Gastrocnemius medialis (tissue), 4 donors: ENCODE data around the gene MAPK6. TPM values are rescaled to one million over a fixed set of nuclear protein-coding genes. Genes with fewer than 3 reads are reported as not detected.

Experiments used
- ATAC-seq, 2 donors: fragments of 150-250 bp; one replicate each; pipeline ENCODE4 v1.9.1; 2016
- DNase-seq, 2 donors: peaks; one replicate each; pipeline ENCODE4 v3.0.0-alpha.2; 2019
- H3K27ac ChIP-seq, 4 donors: fragments of 200-600 bp; sonication (generic); 1 replicate in 1 of 4; 2 replicates in 3 of 4; pipeline ENCODE4 v1.5.1; 2016 to 2018; ENCODE audit warnings: mild to moderate bottlenecking in 2 of 4, moderate library complexity in 1 of 4
- H3K27me3 ChIP-seq, 3 donors: fragments of 200-600 bp; sonication (generic) in 2 of 3; 1 replicate in 1 of 3; 2 replicates in 2 of 3; pipeline versions ENCODE4 v1.5.1 to v1.6.0; 2016 to 2019; ENCODE audit warnings: mild to moderate bottlenecking in 1 of 3, moderate library complexity in 1 of 3
- H3K36me3 ChIP-seq, 2 donors: fragments of 200-600 bp; sonication (generic) in 1 of 2; one replicate each; pipeline ENCODE4 v1.5.1; 2017 to 2018
- H3K4me1 ChIP-seq, 2 donors: fragments of 200-600 bp; sonication (generic) in 1 of 2; one replicate each; pipeline ENCODE4 v1.5.1; 2016 to 2017; ENCODE audit warnings: mild to moderate bottlenecking in 2 of 2
- H3K4me3 ChIP-seq, 4 donors: fragments of 200-600 bp; sonication (generic) in 3 of 4; 1 replicate in 1 of 4; 2 replicates in 3 of 4; pipeline ENCODE4 v1.5.1; 2016 to 2019; ENCODE audit warnings: mild to moderate bottlenecking in 2 of 4
- H3K9me3 ChIP-seq, 3 donors: fragments of 200-600 bp; sonication (generic) in 2 of 3; 1 replicate in 1 of 3; 2 replicates in 2 of 3; pipeline ENCODE4 v1.5.1; 2016 to 2019
- CTCF ChIP-seq, 5 experiments: fragments of 450-650 bp in 3 of 5; fragments of 200-600 bp in 2 of 5; sonication (generic) in 2 of 5; IDR thresholded peaks in 4 of 5; conservative IDR thresholded peaks in 1 of 5; 1 replicate in 4 of 5; 2 replicates in 1 of 5; pipeline ENCODE4 v1.5.1; 2016 to 2019; ENCODE audit warnings: antibody characterized with exemption in 5 of 5, mild to moderate bottlenecking in 3 of 5, moderate library complexity in 3 of 5
- POLR2A ChIP-seq, 2 donors: fragments of 450-650 bp; IDR thresholded peaks; one replicate each; pipeline ENCODE4 v1.6.1; 2017; ENCODE audit warnings: antibody characterized with exemption in 2 of 2, mild to moderate bottlenecking in 2 of 2, moderate library complexity in 2 of 2
- in situ Hi-C, 4 donors: fragments of 200-750 bp; cut with MboI; loops; one replicate each; pipeline versions ENCODE4 v1.15.0 to v1.8.0; 2017; ENCODE audit warnings: low sequenced_read_pairs in 4 of 4
- intact Hi-C: fragments of 100-400 bp; cut with DNase I; formaldehyde crosslinking; loops from one replicate; pipeline ENCODE4 v1.15.1; 2023; ENCODE audit warnings: low total_unique reads
- total RNA-seq, 4 donors: library from RNA; depleted of rRNA; stranded (reverse); fragments of >200 nt; gene quantifications; one replicate each; pipeline versions ENCODE4 v1.1.0 to v1.2.3, GENCODE V29; 2016

The MAPK6 gene
- total RNA-seq, 4 donors from 2014 or later = 47.6 to 84.4 (median 56.4) TPM

GRCh38 chr15:51971375-51972133 lies 47.5 kb upstream of the MAPK6 start, which contains the start of gene LEO1:
Gene LEO1 (minus strand): TSS chr15:51971778. CDS start chr15:51971745, 33 bp downstream.
- ATAC-seq (peak; percentile 97 to 99), DNase-seq (peak; percentile 88 to 91)
- H3K4me1 ChIP-seq = peaks cover 12 to 15% of the 10 kb centered on the region in 2 donors
- H3K27ac ChIP-seq = peak within 1 kb of the TSS; percentile 82 to 91 (median 86)
- no peaks in the 10 kb centered on the region for H3K9me3 ChIP-seq
- in situ Hi-C loops (no loop called here), intact Hi-C loops (loop anchor here (1.0 to 5.0 kb wide), 3 partner anchors 47 to 166 kb away; partner anchors contain the start of gene MAPK6)
- H3K4me3 ChIP-seq = peak within 1 kb of the TSS; percentile 71 to 95 (median 90)
- no peaks in the 10 kb centered on the region for H3K27me3 ChIP-seq
- no peaks in the 10 kb centered on the region for H3K36me3 ChIP-seq
- TF ChIP-seq POLR2A (IDR thresholded peaks at IDR 0.05) (peak in 1 of 2 donors; percentile 10), CTCF (IDR thresholded peaks at IDR 0.05 in 4 of 5, conservative IDR thresholded peaks at IDR 0.05 in 1 of 5) (peak; percentile 19 to 50 (median 32))

DNA sequence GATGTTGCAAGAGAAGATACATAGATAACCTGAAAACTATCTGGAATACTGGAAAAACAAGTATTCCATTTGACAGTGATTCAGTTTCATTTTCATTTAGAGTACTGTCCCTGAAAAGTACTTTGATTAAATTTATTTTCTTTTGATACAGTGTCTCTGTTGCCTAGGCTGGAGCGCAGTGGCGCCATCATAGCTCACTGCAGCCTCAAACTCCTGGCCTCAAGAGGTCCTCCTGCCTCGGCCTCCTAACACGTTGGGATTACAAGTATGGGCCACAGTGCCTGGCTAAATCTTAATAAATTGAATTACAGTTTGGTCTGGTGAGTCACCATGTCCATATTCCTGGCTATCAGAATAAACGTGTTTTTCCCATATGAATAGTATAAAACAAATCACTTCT lies 45.8 kb upstream of the MAPK6 start:
- DNase-seq = no peak
- TF ChIP-seq CTCF (IDR thresholded peaks at IDR 0.05 in 4 of 5, conservative IDR thresholded peaks at IDR 0.05 in 1 of 5) (no peak), POLR2A (IDR thresholded peaks at IDR 0.05) (no peak)
- intact Hi-C loops = loop anchor here (5.0 kb wide), 1 partner anchor 164 kb away; no protein-coding TSS in a partner anchor
- Histone ChIP-seq H3K27ac (no peak overlapping the region), H3K9me3 (no peaks in the 10 kb centered on the region), H3K27me3 (no peaks in the 10 kb centered on the region), H3K36me3 (no peaks in the 10 kb centered on the region), H3K4me3 (no peak overlapping the region), H3K4me1 (peaks cover 12 to 15% of the 10 kb centered on the region in 2 donors)
- in situ Hi-C loops = no loop called here
- no peak for ATAC-seq

DNA sequence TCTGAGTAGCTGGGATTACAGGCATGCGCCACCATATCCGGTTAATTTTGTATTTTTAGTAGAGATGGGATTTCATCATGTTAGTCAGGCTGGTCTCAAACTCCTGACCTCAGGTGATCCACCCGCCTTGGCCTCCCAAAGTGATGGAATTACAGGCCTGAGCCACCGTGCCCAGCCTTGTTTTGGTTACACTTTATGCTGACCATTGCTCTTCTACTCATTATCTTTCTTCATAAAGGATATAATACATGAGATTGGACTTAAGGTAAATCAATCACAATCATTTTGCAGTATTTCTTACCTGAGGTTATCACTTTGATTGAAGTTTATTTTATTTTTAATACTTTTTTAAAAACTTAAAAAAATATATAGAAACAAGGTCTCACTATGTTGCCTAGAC lies 45.2 kb upstream of the MAPK6 start:
- Histone ChIP-seq H3K4me1 (peaks cover 12 to 15% of the 10 kb centered on the region in 2 donors), H3K36me3 (no peaks in the 10 kb centered on the region), H3K27me3 (no peaks in the 10 kb centered on the region), H3K4me3 (no peak overlapping the region), H3K27ac (no peak overlapping the region), H3K9me3 (no peaks in the 10 kb centered on the region)
- in situ Hi-C loops = no loop called here
- ATAC-seq (no peak), DNase-seq (no peak)
- no peak for TF ChIP-seq POLR2A (IDR thresholded peaks at IDR 0.05)
- no peak for TF ChIP-seq CTCF (IDR thresholded peaks at IDR 0.05 in 4 of 5, conservative IDR thresholded peaks at IDR 0.05 in 1 of 5)
- intact Hi-C loops = loop anchor here (5.0 kb wide), 1 partner anchor 164 kb away; no protein-coding TSS in a partner anchor

DNA sequence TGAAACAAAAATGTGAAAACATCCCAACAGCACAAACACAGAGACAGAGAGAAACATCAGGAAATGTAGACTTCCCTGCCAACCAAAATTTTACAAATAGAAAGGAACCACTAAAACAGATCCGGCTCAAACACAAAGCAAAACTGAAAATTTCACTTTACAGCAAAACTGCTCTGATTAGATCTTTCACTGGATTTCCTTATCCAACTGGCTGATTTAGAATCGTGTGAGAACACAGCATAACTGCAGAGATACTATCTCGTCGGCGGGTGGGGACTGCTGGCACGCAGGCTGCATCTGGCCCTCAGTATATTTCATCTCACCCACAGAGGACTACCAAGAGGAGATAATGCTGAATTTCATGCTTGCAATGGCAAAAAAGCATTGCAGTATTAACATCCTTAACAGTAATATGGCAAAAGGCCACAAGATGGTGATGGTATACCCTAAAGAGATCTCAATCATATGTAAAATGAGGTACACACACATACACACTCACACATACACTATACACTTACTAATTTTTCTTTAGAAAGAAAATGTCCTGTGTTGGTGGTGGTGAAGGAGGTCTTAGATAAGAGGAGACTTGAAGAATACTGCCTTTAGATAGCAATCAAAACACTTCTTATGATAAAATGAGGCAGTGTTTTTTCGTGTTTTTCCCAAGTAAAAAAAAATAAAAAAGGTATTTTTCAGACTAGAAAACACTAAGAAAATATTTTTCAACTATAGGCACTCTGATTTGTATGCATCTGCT lies 36.8 kb upstream of the MAPK6 start:
- ATAC-seq (peak; percentile 48 to 64), DNase-seq (no peak)
- in situ Hi-C loops (loop anchor here in 3 of 4 donors (10.0 to 25.0 kb wide), 2 partner anchors 93 to 105 kb away; no protein-coding TSS in a partner anchor), intact Hi-C loops (no loop called here)
- Histone ChIP-seq H3K4me3 (peak overlapping the region in 3 of 4 donors; percentile 16 to 33 (median 26)), H3K27ac (peak overlapping the region in 3 of 4 donors; percentile 54 to 72 (median 63)), H3K36me3 (no peaks in the 10 kb centered on the region), H3K4me1 (peaks cover 13 to 17% of the 10 kb centered on the region in 2 donors), H3K9me3 (no peaks in the 10 kb centered on the region), H3K27me3 (no peaks in the 10 kb centered on the region)
- TF ChIP-seq POLR2A (IDR thresholded peaks at IDR 0.05) = no peak
- TF ChIP-seq CTCF (IDR thresholded peaks at IDR 0.05 in 4 of 5, conservative IDR thresholded peaks at IDR 0.05 in 1 of 5) = peak; percentile 18 to 44 (median 37)
